ENCODE measurements around the gene RAD9B.
"Not testable (repeated sequence)": the region's sequence is repeated elsewhere in the genome, so short reads cannot be mapped to it uniquely, and the experiment has no call there.

RAD9B gene

DNA sequence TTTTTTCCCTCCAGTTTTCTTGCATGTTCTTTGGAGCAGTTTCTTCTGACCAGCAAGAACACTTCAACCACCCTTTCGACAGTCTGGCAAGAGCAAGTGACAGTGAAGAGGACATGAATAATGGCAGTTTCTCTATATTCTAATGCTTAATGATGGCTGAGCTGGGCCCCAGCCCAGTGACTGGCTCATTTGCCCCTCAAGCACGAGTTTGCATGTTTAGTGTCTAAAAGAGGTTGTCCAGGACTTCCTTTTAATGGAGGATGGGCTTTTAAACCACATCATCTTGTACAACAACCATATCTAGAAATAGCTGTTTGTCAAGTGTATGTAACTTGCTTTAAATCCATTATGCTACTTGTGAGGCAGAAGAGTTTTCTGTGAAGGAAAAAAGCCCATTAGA, 28.4 kb downstream of the RAD9B start:
- no peak for DNase-seq

DNA sequence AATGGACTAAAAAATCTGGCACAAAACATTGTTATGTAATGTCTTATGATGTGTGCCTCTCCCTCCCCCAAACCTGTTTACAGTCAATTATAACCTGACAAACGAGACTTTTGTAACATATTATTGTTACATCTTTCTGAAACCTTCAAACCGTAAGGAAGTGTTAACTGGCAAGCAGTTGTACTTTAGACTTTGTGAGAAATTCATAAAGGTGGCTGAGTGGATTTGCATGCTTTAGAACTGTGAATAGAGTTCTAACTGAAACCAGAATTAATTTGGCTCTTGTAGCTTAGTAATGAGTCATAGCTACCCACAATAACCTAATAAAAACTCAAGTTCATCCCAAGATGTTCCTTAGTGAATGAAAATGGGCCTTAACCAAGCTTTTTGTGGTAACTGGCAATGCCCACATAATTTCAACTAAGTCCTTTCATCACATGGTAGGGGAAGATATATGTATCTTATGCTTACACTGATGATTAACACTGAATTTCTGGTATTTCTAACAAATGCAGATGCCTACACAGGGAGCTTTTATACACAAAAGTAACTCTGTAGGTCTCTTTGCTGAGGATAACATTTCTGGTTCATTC, 29.7 kb downstream of the RAD9B start:
- no peak for DNase-seq

DNA sequence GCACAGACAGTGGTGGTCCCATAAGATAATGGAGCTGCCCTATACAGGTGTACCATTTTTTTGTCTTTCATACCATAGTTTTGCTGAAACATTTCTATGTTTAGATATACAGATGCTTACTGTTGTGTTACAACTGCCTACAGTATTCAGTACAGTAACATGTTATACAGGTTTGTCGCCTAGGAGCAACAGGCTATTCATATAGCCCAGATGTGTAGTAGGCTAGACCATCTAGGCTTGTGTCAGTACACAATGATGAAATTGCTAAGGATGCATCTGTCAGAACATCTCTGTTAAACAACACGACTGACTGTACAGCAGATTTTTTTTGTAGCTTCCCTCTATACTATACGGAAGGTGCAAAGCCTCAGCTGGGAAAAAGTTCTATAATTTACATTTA, 30.5 kb downstream of the RAD9B start:
- DNase-seq, result no peak

DNA sequence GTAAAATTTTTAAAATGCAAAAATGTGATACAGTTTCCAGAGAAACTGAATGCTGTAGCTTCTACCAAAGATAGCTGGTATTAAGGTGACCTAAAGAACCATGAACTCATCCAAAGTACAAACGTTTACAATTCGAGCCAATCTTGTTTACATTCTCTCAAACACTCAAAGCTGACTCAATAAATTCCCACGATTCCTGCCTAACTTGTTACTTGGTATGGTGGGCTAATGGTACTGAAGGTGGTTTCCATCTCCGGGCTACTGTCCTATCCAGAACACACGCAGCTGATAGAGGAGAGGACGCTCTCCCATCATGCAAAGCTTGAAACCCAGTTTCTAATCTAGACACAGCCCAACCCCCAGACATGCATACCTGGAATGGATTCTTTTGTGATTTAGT, 31.5 kb downstream of the RAD9B start:
- DNase-seq, result no peak

DNA sequence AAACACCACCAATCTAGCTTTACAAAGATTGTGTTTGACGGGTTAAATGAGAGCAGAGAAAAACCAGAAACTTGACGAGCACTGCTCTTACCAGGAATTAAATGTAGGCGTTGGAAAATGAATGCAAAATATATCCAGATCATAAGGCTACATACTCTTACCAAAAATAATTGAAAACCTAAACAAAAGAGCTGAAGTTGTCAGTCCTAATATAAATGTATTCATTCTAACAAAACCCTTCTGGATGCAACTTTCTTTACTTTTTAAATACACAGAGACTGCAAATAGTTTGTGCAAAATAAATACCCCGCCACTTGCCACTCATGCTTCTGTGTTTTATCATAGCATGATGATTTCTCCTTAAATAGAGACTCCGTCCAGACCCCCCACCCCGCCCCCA, 32.7 kb downstream of the RAD9B start:
- no peak for DNase-seq

DNA sequence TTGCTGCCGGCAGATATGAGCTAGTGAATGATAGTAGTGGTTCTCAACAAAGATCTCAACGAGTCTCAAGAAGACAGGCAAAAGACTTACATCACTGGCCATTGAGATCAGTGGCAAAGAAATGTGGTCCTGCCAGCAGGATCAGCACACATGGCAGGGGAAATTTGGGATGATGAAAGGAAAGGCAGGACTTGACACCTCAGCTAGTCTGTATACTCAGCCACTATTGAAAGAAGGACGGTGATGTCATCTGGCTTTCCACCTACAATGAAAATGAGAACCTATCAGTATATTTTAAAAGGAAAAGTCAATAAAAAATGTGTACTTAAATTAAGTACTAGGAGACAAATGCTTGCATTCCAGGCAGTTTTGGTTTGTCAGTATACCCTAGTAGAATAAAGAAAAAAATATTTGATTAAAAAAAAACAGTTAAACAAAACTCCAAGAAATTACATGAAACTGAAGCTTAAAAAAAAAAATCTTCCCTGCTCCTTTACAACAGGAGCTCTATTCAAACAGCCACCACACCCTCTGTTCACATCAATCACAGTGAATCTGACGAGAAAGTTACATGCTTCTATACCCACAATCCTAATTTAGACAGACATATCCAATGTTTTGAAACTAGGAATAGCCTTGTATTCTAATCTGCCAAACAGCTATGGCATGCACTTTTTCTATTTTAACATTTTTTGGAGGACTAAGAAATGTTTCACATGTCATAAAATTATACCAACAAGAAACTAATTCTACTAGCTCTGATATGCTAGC, 34.9 kb downstream of the RAD9B start:
- no peak for DNase-seq

DNA sequence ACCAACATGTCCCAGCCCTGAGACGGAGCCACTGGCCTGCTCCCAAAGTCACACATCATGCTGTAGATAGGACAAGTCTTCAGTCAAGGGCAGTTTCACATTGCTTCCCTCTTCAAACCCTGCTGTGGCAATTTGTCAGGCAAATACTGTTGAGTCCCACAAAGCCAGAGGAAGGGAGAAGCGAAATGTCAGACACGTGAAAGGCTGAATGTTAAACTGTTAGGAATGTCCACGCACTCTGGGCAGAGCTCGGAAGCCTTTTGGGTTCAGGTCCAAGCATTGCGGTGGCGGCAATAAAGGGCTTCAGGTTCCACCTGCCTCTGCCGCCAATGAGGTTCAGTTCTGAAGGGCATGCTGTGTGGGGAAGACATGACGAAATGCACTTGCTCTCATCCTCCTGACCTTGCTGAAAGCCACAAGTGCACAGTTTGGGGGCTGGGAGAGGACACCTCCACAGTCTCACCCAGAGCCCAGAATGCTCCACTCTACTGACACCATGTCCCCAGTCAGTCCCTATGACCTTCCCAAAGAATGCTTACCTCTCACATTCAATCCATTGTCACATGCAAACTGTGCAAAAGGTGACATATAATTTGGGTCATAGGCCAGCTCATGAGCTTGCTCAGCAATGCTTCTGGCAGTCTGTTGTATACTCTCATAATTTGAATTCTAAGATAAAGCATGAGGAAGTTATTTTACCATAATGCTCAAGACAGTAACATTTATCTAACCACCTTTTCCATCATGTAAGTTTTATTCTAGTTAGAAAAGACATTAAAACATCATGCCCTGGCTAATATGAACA, 35.7 kb downstream of the RAD9B start:
- peak; percentile 54 for DNase-seq

DNA sequence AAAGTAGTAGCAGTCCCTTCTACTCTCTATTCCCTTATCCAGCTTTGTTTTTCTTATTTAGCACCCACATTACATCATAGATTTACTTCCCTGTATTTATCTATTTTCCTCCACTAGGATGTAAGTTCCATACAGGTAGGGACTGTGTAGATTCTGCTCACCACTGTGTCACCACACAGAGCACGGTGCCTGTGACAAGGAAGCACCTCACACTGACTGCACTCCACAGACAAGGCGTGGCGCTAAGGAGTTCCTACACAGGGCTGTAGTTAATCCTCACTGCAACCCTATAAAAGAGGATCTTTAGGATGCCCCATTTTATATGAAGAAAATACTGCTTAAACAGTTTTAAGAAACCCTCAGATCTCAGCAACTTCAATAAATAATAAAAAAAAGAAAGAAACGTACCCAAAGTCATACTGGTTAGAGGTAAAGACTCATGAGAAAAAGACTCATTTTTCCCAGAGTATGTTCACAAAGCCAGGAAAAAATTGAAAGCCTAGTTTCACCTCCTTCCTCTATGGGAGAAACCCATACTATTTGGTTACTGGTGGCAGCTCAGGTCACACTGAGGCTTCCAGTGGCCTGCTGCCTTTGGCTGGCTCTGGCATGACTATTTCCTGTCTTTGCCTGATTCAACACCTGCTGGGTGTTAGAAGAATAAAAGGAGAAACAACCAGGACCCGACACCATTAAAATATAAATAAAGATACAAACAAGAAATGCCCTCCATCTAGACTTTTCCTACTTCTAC, 36.9 kb downstream of the RAD9B start:
- DNase-seq, result no peak

DNA sequence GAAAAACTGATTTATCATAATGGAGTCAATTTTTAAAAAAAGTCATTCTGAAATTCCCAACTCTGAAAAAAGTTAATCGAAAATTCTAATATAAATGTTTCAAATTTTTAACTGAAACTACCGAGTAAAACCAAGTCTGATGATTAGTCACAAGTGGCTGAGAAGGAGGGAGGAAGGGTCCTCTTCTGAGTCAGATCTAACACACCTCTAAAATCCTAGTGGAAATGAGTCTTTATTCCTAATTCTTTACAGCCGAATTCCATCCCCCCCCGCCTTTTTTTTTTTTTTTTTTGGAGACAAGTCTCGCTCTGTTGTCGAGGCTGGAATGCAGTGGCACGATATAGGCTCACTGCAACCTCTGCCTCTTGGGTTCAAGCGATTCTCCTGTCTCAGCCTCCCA, 37.9 kb downstream of the RAD9B start:
- DNase-seq, result no peak

DNA sequence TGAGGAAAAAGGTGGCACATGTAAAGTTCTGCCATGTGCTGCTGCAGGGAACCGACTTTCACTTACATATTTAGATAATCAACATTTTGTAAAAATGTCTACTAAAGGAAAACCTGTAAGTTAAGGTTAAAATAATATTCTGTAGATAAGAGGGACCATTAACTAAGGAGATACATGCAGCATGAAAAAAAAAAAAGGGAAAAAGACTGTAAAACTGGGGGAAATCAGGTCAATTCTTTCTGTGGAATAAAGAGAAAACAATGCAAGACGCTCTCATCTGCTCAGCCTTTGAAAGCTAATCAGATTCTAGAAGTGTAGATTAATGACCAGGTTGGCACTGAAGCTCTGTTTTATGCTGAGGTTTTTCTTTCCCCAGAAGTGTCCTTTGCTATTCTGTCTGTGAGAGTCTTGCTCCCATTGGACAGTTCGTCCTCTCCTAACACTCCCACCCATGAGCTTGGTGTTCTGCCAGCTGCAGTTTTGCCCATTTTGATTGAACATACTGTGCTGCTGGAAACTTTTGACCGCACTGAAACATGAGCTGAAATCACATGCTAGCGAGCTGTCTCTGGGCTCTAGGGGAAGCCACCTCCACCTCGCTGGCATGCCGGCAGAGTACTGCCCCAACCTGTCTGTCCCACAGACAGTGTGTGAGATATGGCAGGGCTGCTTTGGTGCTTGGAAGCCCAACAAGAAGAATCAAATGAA, 41.3 kb downstream of the RAD9B start:
- DNase-seq, result peak; percentile 45

DNA sequence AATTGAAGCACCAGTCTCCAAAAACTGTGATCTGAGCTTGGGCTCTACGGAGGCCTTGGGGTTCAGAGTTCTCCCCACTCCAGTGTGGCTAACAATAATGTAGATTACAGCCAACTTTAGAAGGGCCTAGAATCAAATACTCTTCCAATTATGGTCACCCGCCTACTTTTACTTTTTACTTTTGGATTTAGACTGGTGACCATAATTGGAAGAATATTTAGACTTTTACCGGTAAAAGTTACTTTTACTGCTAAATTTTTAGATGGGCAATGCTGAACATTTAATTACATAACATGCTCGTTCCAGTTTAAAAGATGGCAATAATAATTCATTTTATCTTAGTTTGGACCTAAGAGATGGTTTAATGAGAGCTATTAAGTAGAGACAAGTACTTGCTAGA, 41.8 kb downstream of the RAD9B start:
- DNase-seq, result no peak

DNA sequence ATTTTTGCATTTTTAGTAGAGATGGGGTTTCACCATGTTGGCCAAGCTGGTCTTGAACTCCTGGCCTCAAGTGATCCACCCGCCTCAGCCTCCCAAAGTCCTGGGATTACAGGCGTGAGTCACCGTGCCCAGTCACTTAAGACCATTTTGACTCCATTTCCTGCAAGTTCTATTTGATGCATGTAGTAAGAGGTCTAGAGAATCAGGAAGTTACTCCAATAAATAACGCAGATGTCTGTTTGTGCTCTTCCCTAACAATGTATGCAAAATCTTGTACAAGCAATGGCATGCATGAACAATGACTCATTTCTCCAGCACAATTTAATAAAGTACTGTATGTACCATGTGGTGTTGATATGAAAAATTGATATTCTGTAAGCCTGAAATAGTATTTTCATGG, 43.1 kb downstream of the RAD9B start:
- not testable (repeated sequence) for DNase-seq

DNA sequence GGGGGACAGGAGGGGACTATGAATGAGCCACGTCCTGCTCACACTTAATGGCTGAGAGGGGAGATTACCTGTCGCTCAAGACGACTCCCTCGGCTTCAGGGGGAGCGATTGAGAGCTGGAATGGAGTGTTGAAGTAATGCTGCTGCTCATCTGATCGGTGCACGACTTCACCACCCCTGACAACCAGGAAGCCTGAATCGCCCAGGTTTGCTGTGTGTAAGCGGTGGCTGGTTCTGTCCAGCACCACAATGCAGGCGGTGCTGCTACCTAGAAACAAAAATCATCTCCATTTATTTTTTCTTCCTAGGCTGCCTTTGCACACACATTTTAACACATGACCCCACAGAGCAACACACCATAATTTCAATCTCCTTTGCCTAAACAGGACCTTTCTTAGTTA, 43.7 kb downstream of the RAD9B start:
- DNase-seq, result no peak

DNA sequence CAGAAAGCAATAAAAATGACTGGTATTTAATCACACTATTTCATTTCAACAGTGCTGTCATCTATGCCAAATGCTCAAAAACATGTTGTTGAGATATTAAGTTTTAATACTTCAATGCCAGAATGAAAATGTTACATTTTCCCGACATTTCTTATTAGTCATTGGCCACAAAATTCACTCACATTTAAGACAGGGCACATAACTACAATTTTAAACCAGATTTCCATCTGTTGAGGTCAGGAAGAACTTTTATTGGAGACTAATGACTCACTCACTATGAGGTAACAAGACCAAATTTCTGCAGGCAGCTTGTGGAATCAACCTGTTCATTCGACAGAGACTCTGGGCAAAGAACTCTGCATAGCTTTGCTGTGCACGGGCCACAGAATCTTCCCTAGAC, 44.2 kb downstream of the RAD9B start:
- no peak for DNase-seq

DNA sequence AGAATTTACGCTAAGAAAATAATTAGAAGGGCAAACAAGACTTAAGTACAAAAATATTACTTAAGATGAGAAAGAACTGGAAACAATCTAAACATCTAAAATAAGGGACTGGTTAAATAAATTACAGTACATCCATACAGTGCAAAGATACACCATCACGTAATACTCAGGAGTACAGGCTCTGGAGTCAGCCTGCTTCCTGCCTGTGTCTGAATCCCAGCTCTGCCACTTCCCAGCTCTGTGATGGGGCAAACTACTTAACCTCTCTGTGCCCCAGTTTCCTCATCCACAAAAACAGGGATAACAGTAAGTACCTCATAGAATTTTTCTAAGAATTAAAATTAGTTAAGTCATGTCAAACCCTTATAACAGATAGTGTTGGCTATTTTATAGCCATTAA, 45.0 kb downstream of the RAD9B start:
- no peak for DNase-seq

DNA sequence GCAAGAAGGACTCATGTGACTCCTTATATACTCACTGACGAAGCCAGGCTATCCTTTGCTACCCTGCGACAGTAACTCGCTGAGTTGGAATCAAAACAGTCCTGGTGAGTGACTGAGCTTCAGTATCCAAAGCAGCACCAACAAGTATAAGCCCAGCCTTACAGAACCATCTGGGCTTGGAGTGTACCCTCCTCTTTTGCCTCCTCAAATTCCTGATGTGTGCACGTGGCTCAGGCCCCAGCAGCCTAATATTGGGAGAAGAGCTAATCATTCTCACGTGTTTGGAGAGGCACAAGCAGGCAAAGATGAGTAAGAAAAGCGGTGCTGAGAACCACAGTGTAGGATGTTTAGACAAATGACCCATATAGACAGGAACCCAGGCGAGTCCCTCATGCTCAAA, 46.5 kb downstream of the RAD9B start:
- no peak for DNase-seq

DNA sequence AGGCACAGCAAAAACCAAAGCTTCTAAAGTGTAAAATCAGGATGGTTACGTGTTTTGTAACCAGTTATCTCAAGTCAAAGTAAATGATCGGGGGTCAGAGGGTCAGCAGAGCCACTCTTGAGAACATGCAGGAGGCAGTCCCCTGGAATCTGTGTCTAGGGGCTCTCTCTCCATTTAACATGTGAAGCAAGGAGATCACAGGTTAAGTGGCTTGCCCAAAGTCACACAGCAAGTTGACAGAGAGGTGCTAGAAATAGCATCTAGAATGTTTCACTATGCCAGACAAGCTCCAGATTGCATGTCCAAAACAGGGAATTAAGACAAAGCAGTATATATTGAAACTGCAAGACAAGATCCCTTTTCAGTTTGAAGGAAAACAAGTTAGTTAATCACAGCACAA, 47.6 kb downstream of the RAD9B start:
- DNase-seq, result no peak

DNA sequence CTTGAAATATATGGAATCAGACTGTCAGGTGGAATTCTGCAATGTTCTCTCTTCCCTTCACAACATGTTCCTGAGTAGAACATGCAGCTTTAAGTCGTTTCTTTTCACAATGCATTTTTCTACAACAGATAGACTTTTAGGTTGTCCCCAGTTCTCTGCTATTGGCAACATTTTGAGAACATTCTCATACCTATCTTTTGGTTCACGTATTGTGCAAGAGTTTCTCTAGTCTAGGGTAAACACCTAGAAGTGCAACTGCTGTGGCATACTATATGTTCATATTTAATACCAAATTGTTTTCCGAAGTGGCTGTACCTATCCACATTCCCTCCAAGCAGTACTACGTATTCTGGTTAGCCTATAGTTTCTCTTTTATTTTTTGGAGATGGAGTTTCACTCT, 48.9 kb downstream of the RAD9B start:
- DNase-seq, result no peak

Measured in NCI-H1105 (cell line).